ENCODE results near the gene AQP12B.

GRCh38 chr2:240627736-240628506 is 54.8 kb downstream of the AQP12B start:
- TF ChIP-seq POLR2A (IDR thresholded peaks at IDR 0.05; ENCODE audit: low read depth, low read length), result no peak
- TF ChIP-seq POLR2AphosphoS5 (IDR thresholded peaks at IDR 0.05; ENCODE audit: low read depth, low read length), result no peak
- no peak for TF ChIP-seq TAF1 (IDR thresholded peaks at IDR 0.05; ENCODE audit: borderline replicate concordance, low read depth, low read length)
